GM12878 (cell line): Measurements from ENCODE around the gene NCAPD3. TPM values are rescaled to one million over a fixed set of nuclear protein-coding genes. Genes with fewer than 3 reads are reported as not detected.

Experiments
- ATAC-seq: fragments of 200-7000 bp; cut with Tn5 transposase; 3 replicates; pipeline ENCODE4 v1.9.1; 2020; ENCODE audit warnings: mild to moderate bottlenecking, moderate library complexity
- BruUV-seq: library from RNA; stranded (reverse); fragments of 400-500 nt; replicated peaks from 2 replicates; lab custom pipeline; 2021; lab: Mats Ljungman, UMichigan
- CTCF ChIA-PET: fragments of 300-600 bp; sonication (Branson Sonifier 250); formaldehyde crosslinking; extraction: SDS; loops from one replicate; lab custom pipeline; 2021; ENCODE audit warnings: inconsistent platforms; lab: Yijun Ruan, JAX
- POLR2A ChIA-PET: fragments of 350-600 bp; formaldehyde crosslinking; extraction: SDS; loops from one replicate; lab custom pipeline; 2021; ENCODE audit warnings: inconsistent platforms; lab: Charles Lee
- RAD21 ChIA-PET: fragments of 300-600 bp; sonication (Branson Sonifier 250); formaldehyde crosslinking; loops from one replicate; lab custom pipeline; 2023; ENCODE audit warnings: antibody characterized with exemption; ENCODE audit not compliant: unreplicated experiment; lab: Charles Lee
- SMC1A ChIA-PET: fragments of 300-600 bp; sonication (Branson Sonifier 250); formaldehyde crosslinking; loops from one replicate; lab custom pipeline; 2023; ENCODE audit not compliant: unreplicated experiment, uncharacterized antibody; lab: Charles Lee
- DNase-seq: peaks from one replicate; pipeline ENCODE4 v3.0.0-alpha.2; 2011; ENCODE audit warnings: low read depth, low spot score
- FAIRE-seq: peaks from 3 replicates; lab custom pipeline; 2011; peaks lifted over from hg19 to GRCh38; lab: Jason Lieb, UNC
- H2AFZ ChIP-seq: 2 replicates; pipeline ENCODE4 v1.6.0; 2011; ENCODE audit warnings: low read depth, low read length, control low read depth; ENCODE audit not compliant: control insufficient read depth
- H3K27ac ChIP-seq: 2 replicates; pipeline ENCODE4 v1.5.1; 2011; ENCODE audit warnings: control low read depth; ENCODE audit not compliant: control insufficient read depth, insufficient read depth
- H3K27me3 ChIP-seq, 2 experiments: replicated peaks in 1 of 2; 2 replicates each; pipeline versions ENCODE4 v1.6.0 to v1.6.1; 2011; ENCODE audit warnings: low read length in 1 of 2; ENCODE audit not compliant: control insufficient read depth in 2 of 2, insufficient read depth in 2 of 2
- H3K36me3 ChIP-seq, 2 experiments: 2 replicates each; pipeline ENCODE4 v1.5.1; 2011; ENCODE audit warnings: low read length in 1 of 2; ENCODE audit not compliant: control insufficient read depth in 2 of 2, insufficient read depth in 2 of 2
- H3K4me1 ChIP-seq: 2 replicates; pipeline ENCODE4 v1.6.1; 2011; ENCODE audit warnings: mild to moderate bottlenecking, low read length, moderate library complexity, mixed read lengths; ENCODE audit not compliant: control insufficient read depth, insufficient read depth
- H3K4me2 ChIP-seq: 2 replicates; pipeline ENCODE4 v1.6.0; 2011; ENCODE audit warnings: control low read depth; ENCODE audit not compliant: control insufficient read depth, insufficient read depth
- H3K4me3 ChIP-seq: fragments of 200-600 bp; sonication (generic); 2 replicates; pipeline ENCODE4 v1.5.1; 2016
- H3K79me2 ChIP-seq: 2 replicates; pipeline ENCODE4 v1.6.0; 2011; ENCODE audit warnings: low read length; ENCODE audit not compliant: control insufficient read depth, insufficient read depth
- H3K9ac ChIP-seq: 2 replicates; pipeline ENCODE4 v1.8.0; 2011; ENCODE audit warnings: low read length, control low read depth, mixed read lengths; ENCODE audit not compliant: control insufficient read depth, insufficient read depth
- H3K9me3 ChIP-seq: replicated peaks from 3 replicates; pipeline ENCODE4 v1.5.1; 2011; ENCODE audit warnings: mild to moderate bottlenecking, low read length; ENCODE audit not compliant: control insufficient read depth, insufficient read depth
- H4K20me1 ChIP-seq: 2 replicates; pipeline ENCODE4 v1.6.0; 2011; ENCODE audit not compliant: control insufficient read depth, insufficient read depth
- BCL11A ChIP-seq: IDR thresholded peaks from 2 replicates; pipeline ENCODE4 v1.6.1; 2011; ENCODE audit warnings: low read depth, low read length
- FOXK2 ChIP-seq: fragments of 450-650 bp; IDR thresholded peaks from 2 replicates; pipeline ENCODE4 v1.6.1; 2017; ENCODE audit warnings: mild to moderate bottlenecking, moderate library complexity
- JUNB ChIP-seq: IDR thresholded peaks from 2 replicates; pipeline ENCODE4 v1.6.1; 2016; ENCODE audit warnings: antibody characterized with exemption, mild to moderate bottlenecking
- PAX8 ChIP-seq: fragments of 450-650 bp; IDR thresholded peaks from 2 replicates; pipeline ENCODE4 v1.6.1; 2017; ENCODE audit warnings: mild to moderate bottlenecking, moderate library complexity
- SMARCA5 ChIP-seq: fragments of 450-650 bp; IDR thresholded peaks from 2 replicates; pipeline ENCODE4 v1.6.1; 2017; ENCODE audit warnings: mild to moderate bottlenecking
- SUPT20H ChIP-seq: IDR thresholded peaks from 2 replicates; pipeline ENCODE4 v1.6.1; 2011; ENCODE audit warnings: low read depth, mild to moderate bottlenecking, low read length, moderate library complexity, borderline replicate concordance; ENCODE audit not compliant: control insufficient read depth
- WGBS: methylation state at CpG from one replicate; pipeline ENCODE4 v1.1.6; 2016; ENCODE audit warnings: low lambda C conversion rate; ENCODE audit not compliant: insufficient replicate concordance, insufficient coverage; ENCODE audit errors: missing lambda C conversion rate; 5-methylcytosine and 5-hydroxymethylcytosine counted together
- in situ Hi-C: fragments of 300-500 bp; cut with MboI; formaldehyde crosslinking; loops from 9 replicates; pipeline ENCODE4 v1.14.3; 2018; ENCODE audit warnings: mixed read lengths
- intact Hi-C: fragments of 100-400 bp; cut with micrococcal nuclease; formaldehyde crosslinking; loops from one replicate; pipeline ENCODE4 v1.14.2; 2022; ENCODE audit not compliant: unreplicated experiment
- polyA plus RNA-seq, 11 experiments: library from polyadenylated mRNA; depleted of rRNA in 4 of 11; unstranded in 6 of 11; stranded (reverse) in 5 of 11; fragments of >200 nt; fragmentation: Nextera tagmentation in 4 of 11; fragmentation: Illumina TruSeq in 1 of 11; extraction: Ambion mirVana in 4 of 11; extraction: Trizol in 1 of 11; gene quantifications; 1 replicate in 1 of 11; 2 replicates in 10 of 11; pipeline versions ENCODE4 v1.2.1 to v1.2.3, GENCODE V29; 2011 to 2016; ENCODE audit warnings: inconsistent platforms in 2 of 11, missing spikeins in 2 of 11, low read depth in 1 of 11
- total RNA-seq, 4 experiments: library from RNA; depleted of rRNA in 3 of 4; stranded (reverse); fragments of >200 nt in 3 of 4; fragmentation: Illumina TruSeq in 1 of 4; extraction: Trizol in 1 of 4; gene quantifications; 2 replicates each; pipeline versions ENCODE4 v1.2.1 to v1.2.3, GENCODE V29; 2013 to 2021
- TF ChIP-seq, protein P1 (sequence below): IDR thresholded peaks from 2 replicates; pipeline ENCODE4 v1.6.1; 2011; ENCODE audit warnings: borderline replicate concordance, low read depth, mild to moderate bottlenecking, moderate library complexity, low read length; ENCODE audit not compliant: insufficient read depth, poor library complexity, severe bottlenecking

Gene NCAPD3
- total and polyA plus RNA-seq, 10 of the 15 experiments (the other 5 are each of a cell fraction or from before 2014, with no cell fraction given), result 14.9 to 58.2 (median 48.2) TPM

DNA sequence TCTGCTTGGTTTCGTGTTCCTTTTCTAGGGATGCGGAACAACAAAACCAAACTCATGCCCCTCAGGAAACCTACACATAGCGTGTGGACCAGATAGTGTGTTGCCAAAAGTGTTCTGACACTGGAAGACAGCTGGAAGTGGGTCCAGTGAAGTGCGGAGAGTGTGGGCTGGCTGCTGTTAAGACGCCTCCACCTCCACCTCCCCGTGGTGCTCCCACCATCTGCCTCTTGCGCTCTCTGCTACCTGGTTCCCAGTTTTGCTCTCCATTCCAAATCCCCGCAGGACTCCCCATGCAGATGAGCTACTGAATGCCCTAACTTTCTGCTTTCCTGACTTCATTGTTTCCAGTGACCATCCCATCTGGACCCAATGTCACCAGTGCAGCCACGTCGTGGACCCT is 51.8 kb downstream of the NCAPD3 start (continued):
- TF ChIP-seq BCL11A (no peak), FOXK2 (no peak)

DNA sequence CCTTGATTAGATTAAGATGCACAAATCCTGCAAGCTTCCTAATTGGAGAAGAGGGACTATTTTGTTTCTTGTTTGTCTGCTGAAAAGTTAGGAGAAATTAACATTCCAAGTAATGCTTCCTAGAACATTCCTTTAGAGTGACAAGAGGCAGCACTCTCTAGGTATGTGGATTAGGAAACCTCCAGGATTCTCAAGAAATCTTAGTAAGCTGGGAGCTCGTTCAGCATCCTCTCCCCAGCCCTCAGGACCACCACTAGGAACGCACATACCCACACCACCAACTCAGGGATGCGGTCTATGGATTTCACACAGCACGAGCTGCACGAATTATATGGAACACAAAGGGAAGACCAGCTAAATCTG is 52.9 kb downstream of the NCAPD3 start:
- TF ChIP-seq PAX8, result no peak
- no peak for TF ChIP-seq JUNB
- TF ChIP-seq, protein P1, sequence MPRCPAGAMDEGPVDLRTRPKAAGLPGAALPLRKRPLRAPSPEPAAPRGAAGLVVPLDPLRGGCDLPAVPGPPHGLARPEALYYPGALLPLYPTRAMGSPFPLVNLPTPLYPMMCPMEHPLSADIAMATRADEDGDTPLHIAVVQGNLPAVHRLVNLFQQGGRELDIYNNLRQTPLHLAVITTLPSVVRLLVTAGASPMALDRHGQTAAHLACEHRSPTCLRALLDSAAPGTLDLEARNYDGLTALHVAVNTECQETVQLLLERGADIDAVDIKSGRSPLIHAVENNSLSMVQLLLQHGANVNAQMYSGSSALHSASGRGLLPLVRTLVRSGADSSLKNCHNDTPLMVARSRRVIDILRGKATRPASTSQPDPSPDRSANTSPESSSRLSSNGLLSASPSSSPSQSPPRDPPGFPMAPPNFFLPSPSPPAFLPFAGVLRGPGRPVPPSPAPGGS, result no peak
- no peak for TF ChIP-seq SUPT20H
- no peak for TF ChIP-seq SMARCA5
- Histone ChIP-seq H3K9me3 (no peaks in the 10 kb centered on the region), H3K27me3 (no peaks in the 10 kb centered on the region), H4K20me1 (no peaks in the 10 kb centered on the region), H3K79me2 (no peaks in the 10 kb centered on the region), H3K4me2 (no peak overlapping the region), H3K4me3 (no peak overlapping the region), H3K9ac (no peak overlapping the region), H3K27ac (no peak overlapping the region), H3K4me1 (no peaks in the 10 kb centered on the region), H2AFZ (no peak overlapping the region), H3K36me3 (peaks cover 15 to 24% of the 10 kb centered on the region in 2 experiments)
- FAIRE-seq (no peak), ATAC-seq (no peak), DNase-seq (no peak)
- ChIA-PET POLR2A (no interaction called here), RAD21 (no interaction called here), CTCF (no interaction called here), SMC1A (interaction anchor here (1.3 kb wide), 1 partner anchor 9 kb away, joined by 3 read pairs; no protein-coding TSS in a partner anchor)
- WGBS, result 99% methylated on average over 5 of the region's 5 CpGs
- no TSS peak for BruUV-seq
- in situ Hi-C loops, result no loop called here
- intact Hi-C loops, result no loop called here
